Liver (tissue), 9 donors: ENCODE results near the gene KCNQ4. TPM values are rescaled to one million over a fixed set of nuclear protein-coding genes. Genes with fewer than 3 reads are reported as not detected.

ENCODE experiments used
- DNase-seq: peaks from one replicate; pipeline ENCODE4 v3.0.0-alpha.2; 2017; ENCODE audit warnings: low spot score
- H3K27ac ChIP-seq, 2 donors: one replicate each; pipeline ENCODE4 v1.7.0; 2013; ENCODE audit warnings: inconsistent platforms in 2 of 2, low read length in 2 of 2, control low read depth in 1 of 2, low read depth in 1 of 2, mild to moderate bottlenecking in 1 of 2
- H3K27me3 ChIP-seq, 4 donors: one replicate each; pipeline versions ENCODE4 v1.6.1 to v1.7.0; 2013; ENCODE audit warnings: low read length in 3 of 4, inconsistent platforms in 1 of 4, mild to moderate bottlenecking in 1 of 4, moderate library complexity in 1 of 4; ENCODE audit not compliant: control insufficient read depth in 4 of 4, insufficient read depth in 4 of 4
- H3K36me3 ChIP-seq, 4 donors: one replicate each; pipeline versions ENCODE4 v1.6.1 to v1.7.0; 2013; ENCODE audit warnings: low read length in 3 of 4, mild to moderate bottlenecking in 3 of 4, low read depth in 1 of 4, moderate library complexity in 1 of 4; ENCODE audit not compliant: control insufficient read depth in 4 of 4, insufficient read depth in 3 of 4
- H3K4me1 ChIP-seq, 4 donors: one replicate each; pipeline versions ENCODE4 v1.6.1 to v1.7.0; 2013; ENCODE audit warnings: low read length in 3 of 4, mild to moderate bottlenecking in 3 of 4, moderate library complexity in 1 of 4; ENCODE audit not compliant: control insufficient read depth in 4 of 4, insufficient read depth in 4 of 4
- H3K4me3 ChIP-seq, 3 donors: one replicate each; pipeline versions ENCODE4 v1.6.1 to v1.7.0; 2013; ENCODE audit warnings: low read length in 3 of 3, control low read depth in 1 of 3, low read depth in 1 of 3, mild to moderate bottlenecking in 1 of 3
- H3K9ac ChIP-seq, 2 donors: one replicate each; pipeline ENCODE4 v1.7.0; 2013; ENCODE audit warnings: low read length in 2 of 2, mild to moderate bottlenecking in 2 of 2, moderate library complexity in 2 of 2, control low read depth in 1 of 2, low read depth in 1 of 2
- H3K9me3 ChIP-seq, 4 donors: one replicate each; pipeline versions ENCODE4 v1.6.1 to v1.7.0; 2013; ENCODE audit warnings: low read length in 3 of 4; ENCODE audit not compliant: control insufficient read depth in 4 of 4
- ATF3 ChIP-seq: IDR thresholded peaks from 2 replicates; pipeline ENCODE4 v1.6.1; 2016; ENCODE audit warnings: antibody characterized with exemption
- CTCF ChIP-seq: fragments of 150-350 bp; IDR thresholded peaks from 2 replicates; pipeline ENCODE4 v1.5.1; 2017; ENCODE audit warnings: improper control_type of control experiment, low read depth, low read length; ENCODE audit not compliant: missing input control
- EGR1 ChIP-seq, 2 donors: IDR thresholded peaks; 2 replicates each; pipeline ENCODE4 v1.6.1; 2016 to 2018; ENCODE audit warnings: antibody characterized with exemption in 2 of 2, low read depth in 2 of 2
- FOXA1 ChIP-seq: IDR thresholded peaks from 2 replicates; pipeline ENCODE4 v1.6.1; 2016; ENCODE audit warnings: antibody characterized with exemption
- FOXA2 ChIP-seq: IDR thresholded peaks from 2 replicates; pipeline ENCODE4 v1.6.1; 2016; ENCODE audit warnings: antibody characterized with exemption
- GABPA ChIP-seq, 2 donors: IDR thresholded peaks in 1 of 2; conservative IDR thresholded peaks in 1 of 2; 2 replicates each; pipeline ENCODE4 v1.6.1; 2016; ENCODE audit warnings: antibody characterized with exemption in 2 of 2, mild to moderate bottlenecking in 1 of 2, moderate library complexity in 1 of 2
- HNF4A ChIP-seq, 2 donors: conservative IDR thresholded peaks; 2 replicates each; pipeline ENCODE4 v1.6.1; 2016; ENCODE audit warnings: antibody characterized with exemption in 2 of 2, mild to moderate bottlenecking in 2 of 2
- HNF4G ChIP-seq: IDR thresholded peaks from 2 replicates; pipeline ENCODE4 v1.6.1; 2016; ENCODE audit warnings: antibody characterized with exemption
- JUND ChIP-seq, 2 donors: IDR thresholded peaks; 2 replicates each; pipeline ENCODE4 v1.6.1; 2016; ENCODE audit warnings: antibody characterized with exemption in 2 of 2
- MAX ChIP-seq: IDR thresholded peaks from 2 replicates; pipeline ENCODE4 v1.6.1; 2016; ENCODE audit warnings: antibody characterized with exemption
- NR2F2 ChIP-seq: IDR thresholded peaks from 2 replicates; pipeline ENCODE4 v1.6.1; 2016; ENCODE audit warnings: antibody characterized with exemption
- RAD21 ChIP-seq, 2 donors: IDR thresholded peaks; 2 replicates each; pipeline ENCODE4 v1.6.1; 2016; ENCODE audit warnings: antibody characterized with exemption in 2 of 2, mild to moderate bottlenecking in 2 of 2
- REST ChIP-seq: IDR thresholded peaks from 2 replicates; pipeline ENCODE4 v1.6.1; 2016; ENCODE audit warnings: antibody characterized with exemption, mild to moderate bottlenecking
- RXRA ChIP-seq, 2 donors: IDR thresholded peaks; 2 replicates each; pipeline ENCODE4 v1.6.1; 2017 to 2018; ENCODE audit warnings: antibody characterized with exemption in 2 of 2, mild to moderate bottlenecking in 1 of 2
- SP1 ChIP-seq: IDR thresholded peaks from 2 replicates; pipeline ENCODE4 v1.6.1; 2018; ENCODE audit warnings: antibody characterized with exemption, mild to moderate bottlenecking
- TAF1 ChIP-seq: conservative IDR thresholded peaks from 2 replicates; pipeline ENCODE4 v1.6.1; 2016; ENCODE audit warnings: antibody characterized with exemption, mild to moderate bottlenecking
- YY1 ChIP-seq: IDR thresholded peaks from 2 replicates; pipeline ENCODE4 v1.6.1; 2016; ENCODE audit warnings: antibody characterized with exemption, mild to moderate bottlenecking
- ZBTB33 ChIP-seq: IDR thresholded peaks from 2 replicates; pipeline ENCODE4 v1.6.1; 2016; ENCODE audit warnings: antibody characterized with exemption
- WGBS: extraction: QIAGEN DNeasy Blood & Tissue Kit; methylation state at CpG from one replicate; pipeline ENCODE4 v1.1.7; 2013; 5-methylcytosine and 5-hydroxymethylcytosine counted together
- polyA plus RNA-seq, 2 donors: library from polyadenylated mRNA; stranded (reverse) in 1 of 2; unstranded in 1 of 2; fragments of 200-250 nt in 1 of 2; fragments of >200 nt in 1 of 2; fragmentation: Nextera tagmentation in 1 of 2; extraction: Ambion mirVana in 1 of 2; gene quantifications; one replicate each; pipeline versions ENCODE4 v1.2.1 to v1.2.3, GENCODE V29; 2013 to 2015
- total RNA-seq, 2 donors: library from RNA; depleted of rRNA; stranded (reverse); fragments of >200 nt; gene quantifications; one replicate each; pipeline ENCODE4 v1.2.3, GENCODE V29; 2014
- donor health status: healthy.
- donor health status: healthy.
- donor health status: healthy.
- donor health status: healthy.
- donor health status: healthy.

The KCNQ4 gene
- total and polyA plus RNA-seq, 4 donors: 0.10 to 2.1 (median 0.27) TPM

GRCh38 chr1:40797668-40798010 is 14.1 kb downstream of the KCNQ4 start:
- 78% methylated on average over 3 of the region's 3 CpGs for WGBS

GRCh38 chr1:40798366-40799281 is 15.0 kb downstream of the KCNQ4 start:
- Histone ChIP-seq H3K9me3 (no peaks in the 10 kb centered on the region), H3K27me3 (no peaks in the 10 kb centered on the region), H3K27ac (no peak overlapping the region), H3K9ac (no peak overlapping the region), H3K4me1 (peaks cover 7 to 19% (median 12%) of the 10 kb centered on the region in 4 donors), H3K4me3 (no peak overlapping the region), H3K36me3 (no peaks in the 10 kb centered on the region)
- TF ChIP-seq CTCF (no peak), HNF4G (no peak), JUND (IDR thresholded peaks at IDR 0.05) (no peak), REST (no peak), HNF4A (conservative IDR thresholded peaks at IDR 0.05) (no peak)
- DNase-seq: no peak
- WGBS: 85% methylated on average over 8 of the region's 8 CpGs

More at GRCh38 chr1:40797668-40798010, 14.1 kb downstream of the KCNQ4 start:
- TF ChIP-seq NR2F2 (no peak), ZBTB33 (no peak), FOXA1 (no peak), HNF4A (conservative IDR thresholded peaks at IDR 0.05) (no peak), SP1 (no peak), TAF1 (no peak), FOXA2 (no peak), CTCF (no peak), EGR1 (IDR thresholded peaks at IDR 0.05; ENCODE audit: low read depth in 2 of 2) (no peak), GABPA (IDR thresholded peaks at IDR 0.05 in 1 of 2, conservative IDR thresholded peaks at IDR 0.05 in 1 of 2) (no peak), MAX (no peak), JUND (IDR thresholded peaks at IDR 0.05) (no peak), ATF3 (no peak), YY1 (no peak), RXRA (IDR thresholded peaks at IDR 0.05) (no peak), RAD21 (IDR thresholded peaks at IDR 0.05) (no peak), HNF4G (no peak)
- DNase-seq: no peak
- H3K9ac ChIP-seq: no peak overlapping the region
- no peak overlapping the region for H3K4me3 ChIP-seq
- no peaks in the 10 kb centered on the region for H3K27me3 ChIP-seq
- H3K27ac ChIP-seq: no peak overlapping the region
- no peaks in the 10 kb centered on the region for H3K9me3 ChIP-seq
- no peaks in the 10 kb centered on the region for H3K36me3 ChIP-seq
- H3K4me1 ChIP-seq: peaks cover 7 to 19% (median 12%) of the 10 kb centered on the region in 4 donors
